ENCODE data around the gene ARHGAP45. TPM values are rescaled to one million over a fixed set of nuclear protein-coding genes. Genes with fewer than 3 reads are reported as not detected.

ARHGAP45 gene
- total and polyA plus RNA-seq, 9 of the 15 experiments (the other 6 are each of a cell fraction or from before 2014, with no cell fraction given) = 0.08 to 22.1 (median 4.2) TPM

DNA sequence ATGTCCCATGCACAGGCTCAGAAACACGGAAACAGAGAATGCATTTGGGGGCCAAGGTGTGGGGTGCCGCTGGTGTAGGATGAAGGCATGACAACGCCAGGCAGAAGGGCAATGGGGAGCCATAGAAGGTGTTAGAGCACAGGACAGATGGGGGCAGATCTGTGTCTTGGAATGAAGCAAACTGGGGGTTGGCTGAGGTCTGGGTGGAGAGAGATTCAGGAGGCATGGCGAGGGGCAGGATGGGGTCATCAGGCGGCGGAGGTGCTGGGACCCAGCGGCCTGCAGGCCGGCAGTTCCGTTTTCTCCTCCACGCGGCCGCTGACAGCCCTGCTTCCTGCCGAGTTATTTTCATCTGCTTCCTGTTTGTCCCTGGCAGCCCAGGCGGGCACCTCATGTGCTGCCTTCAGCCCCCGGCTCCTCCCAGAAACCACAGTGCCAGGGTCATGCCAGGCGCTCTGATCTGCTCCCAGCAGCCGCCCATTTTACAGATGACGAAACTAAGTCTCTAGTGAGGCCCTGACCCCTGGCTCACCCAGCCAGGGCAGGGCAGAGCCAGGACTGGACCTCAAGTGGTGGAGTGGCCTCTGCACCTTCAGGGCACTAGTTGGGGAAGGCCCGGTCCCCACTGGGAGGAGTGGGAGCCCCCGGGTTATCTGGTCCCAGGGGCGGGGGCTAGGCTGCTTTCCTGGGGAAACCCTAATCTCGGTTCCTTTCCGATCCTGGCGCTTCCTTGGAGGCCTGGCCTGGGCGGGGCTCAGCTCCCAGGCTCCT is 2.2 kb downstream of the ARHGAP45 start (continued):
- TF ChIP-seq FOS (IDR thresholded peaks at IDR 0.05; ENCODE audit: extremely low read depth, insufficient read length) = no peak
- TF ChIP-seq STAG1 (CRISPR knock-in tag; IDR thresholded peaks at IDR 0.05; ENCODE audit: borderline replicate concordance) = no peak
- no peak for TF ChIP-seq MAFK (IDR thresholded peaks at IDR 0.05; ENCODE audit: low read length)
- TF ChIP-seq TEAD1 (CRISPR knock-in tag; IDR thresholded peaks at IDR 0.05) = no peak
- peak; percentile 65 for TF ChIP-seq ZFP36 (IDR thresholded peaks at IDR 0.05; ENCODE audit: low read depth, low read length, partially characterized antibody)
- TF ChIP-seq, protein P1, sequence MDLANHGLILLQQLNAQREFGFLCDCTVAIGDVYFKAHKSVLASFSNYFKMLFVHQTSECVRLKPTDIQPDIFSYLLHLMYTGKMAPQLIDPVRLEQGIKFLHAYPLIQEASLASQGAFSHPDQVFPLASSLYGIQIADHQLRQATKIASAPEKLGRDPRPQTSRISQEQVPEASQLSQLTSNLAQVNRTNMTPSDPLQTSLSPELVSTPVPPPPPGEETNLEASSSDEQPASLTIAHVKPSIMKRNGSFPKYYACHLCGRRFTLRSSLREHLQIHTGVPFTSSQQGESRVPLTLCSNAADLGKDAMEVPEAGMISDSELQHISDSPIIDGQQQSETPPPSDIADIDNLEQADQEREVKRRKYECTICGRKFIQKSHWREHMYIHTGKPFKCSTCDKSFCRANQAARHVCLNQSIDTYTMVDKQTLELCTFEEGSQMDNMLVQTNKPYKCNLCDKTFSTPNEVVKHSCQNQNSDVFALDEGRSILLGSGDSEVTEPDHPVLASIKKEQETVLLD (IDR thresholded peaks at IDR 0.05) = no peak
- no peak for TF ChIP-seq EWSR1 (IDR thresholded peaks at IDR 0.05; ENCODE audit: borderline replicate concordance, low read depth, partially characterized antibody)
- TF ChIP-seq, protein P2, sequence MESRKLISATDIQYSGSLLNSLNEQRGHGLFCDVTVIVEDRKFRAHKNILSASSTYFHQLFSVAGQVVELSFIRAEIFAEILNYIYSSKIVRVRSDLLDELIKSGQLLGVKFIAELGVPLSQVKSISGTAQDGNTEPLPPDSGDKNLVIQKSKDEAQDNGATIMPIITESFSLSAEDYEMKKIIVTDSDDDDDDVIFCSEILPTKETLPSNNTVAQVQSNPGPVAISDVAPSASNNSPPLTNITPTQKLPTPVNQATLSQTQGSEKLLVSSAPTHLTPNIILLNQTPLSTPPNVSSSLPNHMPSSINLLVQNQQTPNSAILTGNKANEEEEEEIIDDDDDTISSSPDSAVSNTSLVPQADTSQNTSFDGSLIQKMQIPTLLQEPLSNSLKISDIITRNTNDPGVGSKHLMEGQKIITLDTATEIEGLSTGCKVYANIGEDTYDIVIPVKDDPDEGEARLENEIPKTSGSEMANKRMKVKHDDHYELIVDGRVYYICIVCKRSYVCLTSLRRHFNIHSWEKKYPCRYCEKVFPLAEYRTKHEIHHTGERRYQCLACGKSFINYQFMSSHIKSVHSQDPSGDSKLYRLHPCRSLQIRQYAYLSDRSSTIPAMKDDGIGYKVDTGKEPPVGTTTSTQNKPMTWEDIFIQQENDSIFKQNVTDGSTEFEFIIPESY (CRISPR knock-in tag; IDR thresholded peaks at IDR 0.05) = peak; percentile 74
- no peak for TF ChIP-seq SMC3 (conservative IDR thresholded peaks at IDR 0.05; ENCODE audit: insufficient read depth, low read depth, low read length)
- no peak for TF ChIP-seq CEBPG (CRISPR knock-in tag; IDR thresholded peaks at IDR 0.05)
- TF ChIP-seq CEBPG (tag; conservative IDR thresholded peaks at IDR 0.05 in 1 of 2, IDR thresholded peaks at IDR 0.05 in 1 of 2) = no peak
- TF ChIP-seq RAD51 (IDR thresholded peaks at IDR 0.05; ENCODE audit: borderline replicate concordance, low read depth) = no peak
